ENCODE results near the gene ADGRG3.

Gene ADGRG3

DNA sequence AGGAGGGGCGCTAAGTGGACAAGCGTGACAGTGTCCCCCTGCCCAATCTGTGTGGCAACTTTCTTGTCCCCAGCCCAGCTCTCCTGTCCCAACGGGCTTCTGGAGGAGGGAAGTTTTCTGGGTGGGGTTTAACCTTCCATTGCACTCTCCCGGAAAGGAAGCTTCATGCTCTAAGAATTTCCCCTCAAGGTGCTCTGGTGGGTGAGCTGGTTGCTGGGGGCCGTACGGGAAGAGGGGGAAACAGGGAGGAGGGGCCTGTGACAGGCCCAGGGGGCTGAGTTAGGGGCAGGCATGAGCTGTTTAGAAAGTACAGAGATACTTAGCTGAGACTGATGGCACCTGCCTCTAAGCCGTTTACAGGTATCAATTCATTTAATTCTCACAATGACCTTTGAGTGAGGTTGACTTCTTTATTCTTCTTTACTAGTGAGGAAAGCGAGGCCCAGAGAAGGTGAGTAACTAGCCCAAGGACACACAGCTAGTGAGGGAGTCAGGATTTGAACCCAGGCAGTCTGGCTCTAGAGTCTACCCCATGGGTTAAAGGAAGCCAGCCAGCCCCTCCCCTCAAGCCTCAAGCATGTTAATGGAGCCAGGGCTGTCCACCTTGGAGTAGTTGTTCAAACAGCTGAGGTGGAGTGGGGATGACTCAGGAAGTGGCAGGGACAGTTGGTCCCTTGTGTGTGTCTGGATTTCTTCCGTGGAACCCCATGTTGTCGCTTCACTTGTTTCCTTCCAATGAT lies 20.8 kb upstream of the ADGRG3 start:
- TF ChIP-seq ZNF274 (IDR thresholded peaks at IDR 0.05; ENCODE audit: low read depth, low read length): no peak
- no peak overlapping the region for H3K4me3 ChIP-seq (ENCODE audit: low read length)

DNA sequence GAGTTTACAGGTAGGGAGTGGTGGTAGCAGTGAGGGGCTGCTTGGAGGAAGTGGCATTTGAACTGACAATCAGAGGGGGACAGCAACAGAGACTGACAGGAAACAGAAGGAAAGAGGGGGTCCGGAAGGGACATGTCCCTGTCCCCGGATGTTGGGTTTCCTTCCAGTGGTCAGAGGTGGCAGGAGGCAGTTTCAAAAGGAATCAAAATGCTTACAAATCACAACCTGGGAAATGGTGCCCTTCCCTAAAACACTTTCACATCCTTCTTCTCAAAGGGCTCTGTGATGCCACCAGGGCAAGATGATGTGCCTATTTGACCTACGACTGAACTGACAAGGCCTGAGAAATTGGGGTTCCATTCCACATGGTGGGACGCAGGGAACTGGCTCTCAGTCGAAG lies 20.0 kb upstream of the ADGRG3 start:
- no peak overlapping the region for H3K4me3 ChIP-seq (ENCODE audit: low read length)
- TF ChIP-seq ZNF274 (IDR thresholded peaks at IDR 0.05; ENCODE audit: low read depth, low read length): no peak

DNA sequence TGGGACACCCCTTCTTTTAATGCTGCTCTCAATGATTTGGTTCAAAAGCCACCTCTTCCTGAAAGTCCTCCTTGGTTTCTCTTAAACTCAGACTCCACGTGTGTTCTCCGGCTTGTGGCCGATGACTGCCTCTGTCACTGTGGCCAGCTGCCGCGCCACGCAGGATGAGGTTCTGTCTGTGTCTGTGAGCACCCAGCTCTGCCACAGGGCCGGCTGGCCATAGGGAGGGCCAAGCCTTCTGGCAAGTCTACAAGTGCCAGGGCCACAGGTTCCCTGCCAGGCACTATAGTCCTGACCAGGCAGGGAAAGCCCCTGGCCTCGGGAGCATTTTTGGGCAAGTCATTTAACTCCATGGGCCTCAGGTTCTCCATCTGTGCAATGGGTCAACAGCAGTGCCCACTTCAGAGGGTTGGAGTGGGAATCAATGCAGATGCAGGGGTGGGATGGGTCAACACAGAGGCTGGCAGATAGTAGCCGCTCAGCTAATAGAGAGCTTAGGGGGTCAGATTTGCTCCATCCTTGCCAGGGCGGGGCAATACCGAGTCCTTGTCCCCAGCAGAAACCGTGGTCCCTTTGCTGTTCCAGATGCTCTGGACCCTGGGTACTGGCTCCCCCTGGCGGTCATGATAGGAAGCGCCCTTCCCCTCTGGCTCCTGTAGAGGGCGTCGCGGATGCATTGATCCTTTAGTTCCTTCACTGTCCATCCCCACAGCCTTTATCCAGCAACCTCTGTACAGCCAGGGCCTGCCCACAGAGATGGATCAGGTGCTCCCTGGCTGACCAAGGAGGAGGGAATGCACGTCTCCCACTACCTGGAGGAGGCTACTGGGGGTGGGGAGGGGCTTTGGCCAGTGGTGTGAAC lies 19.3 kb upstream of the ADGRG3 start:
- H3K4me3 ChIP-seq (ENCODE audit: low read length): no peak overlapping the region
- no peak for TF ChIP-seq ZNF274 (IDR thresholded peaks at IDR 0.05; ENCODE audit: low read depth, low read length)

DNA sequence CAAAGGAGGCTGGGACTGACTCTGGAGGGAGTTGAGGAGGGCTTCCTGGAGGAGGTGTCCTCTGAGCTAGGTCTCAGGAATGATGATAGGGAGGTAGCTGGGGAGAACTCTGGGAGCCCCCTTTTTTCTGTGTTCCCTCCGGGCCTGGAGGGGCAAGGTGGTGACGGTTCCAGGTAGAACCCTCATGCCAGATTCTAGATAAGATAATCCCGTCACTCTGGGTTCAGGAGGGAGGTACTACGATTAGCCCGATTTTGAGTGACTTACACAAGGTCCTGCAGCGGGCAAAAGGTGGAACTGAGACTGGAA lies 18.7 kb upstream of the ADGRG3 start:
- TF ChIP-seq ZNF274 (IDR thresholded peaks at IDR 0.05; ENCODE audit: low read depth, low read length): no peak
- no peak overlapping the region for H3K4me3 ChIP-seq (ENCODE audit: low read length)

DNA sequence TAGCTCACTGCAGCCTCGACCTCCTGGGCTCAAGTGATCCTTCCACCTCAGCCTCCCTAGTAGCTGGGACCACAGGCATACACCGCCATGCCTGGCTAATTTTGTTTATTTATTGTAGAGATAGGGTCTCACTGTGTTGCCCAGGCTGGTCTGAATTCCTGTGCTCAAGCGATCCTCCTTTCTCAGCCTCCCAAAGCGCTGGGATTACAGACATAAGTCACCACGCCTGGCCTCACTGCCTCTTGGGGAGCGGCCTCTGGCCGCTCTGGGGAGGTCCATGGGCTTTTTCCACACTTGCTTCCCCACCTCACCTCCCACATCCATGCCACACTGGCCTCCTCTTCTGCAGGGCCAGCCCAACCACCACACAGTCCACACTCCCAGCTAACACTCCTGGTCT lies 18.3 kb upstream of the ADGRG3 start:
- no peak for TF ChIP-seq ZNF274 (IDR thresholded peaks at IDR 0.05; ENCODE audit: low read depth, low read length)
- H3K4me3 ChIP-seq (ENCODE audit: low read length): no peak overlapping the region

DNA sequence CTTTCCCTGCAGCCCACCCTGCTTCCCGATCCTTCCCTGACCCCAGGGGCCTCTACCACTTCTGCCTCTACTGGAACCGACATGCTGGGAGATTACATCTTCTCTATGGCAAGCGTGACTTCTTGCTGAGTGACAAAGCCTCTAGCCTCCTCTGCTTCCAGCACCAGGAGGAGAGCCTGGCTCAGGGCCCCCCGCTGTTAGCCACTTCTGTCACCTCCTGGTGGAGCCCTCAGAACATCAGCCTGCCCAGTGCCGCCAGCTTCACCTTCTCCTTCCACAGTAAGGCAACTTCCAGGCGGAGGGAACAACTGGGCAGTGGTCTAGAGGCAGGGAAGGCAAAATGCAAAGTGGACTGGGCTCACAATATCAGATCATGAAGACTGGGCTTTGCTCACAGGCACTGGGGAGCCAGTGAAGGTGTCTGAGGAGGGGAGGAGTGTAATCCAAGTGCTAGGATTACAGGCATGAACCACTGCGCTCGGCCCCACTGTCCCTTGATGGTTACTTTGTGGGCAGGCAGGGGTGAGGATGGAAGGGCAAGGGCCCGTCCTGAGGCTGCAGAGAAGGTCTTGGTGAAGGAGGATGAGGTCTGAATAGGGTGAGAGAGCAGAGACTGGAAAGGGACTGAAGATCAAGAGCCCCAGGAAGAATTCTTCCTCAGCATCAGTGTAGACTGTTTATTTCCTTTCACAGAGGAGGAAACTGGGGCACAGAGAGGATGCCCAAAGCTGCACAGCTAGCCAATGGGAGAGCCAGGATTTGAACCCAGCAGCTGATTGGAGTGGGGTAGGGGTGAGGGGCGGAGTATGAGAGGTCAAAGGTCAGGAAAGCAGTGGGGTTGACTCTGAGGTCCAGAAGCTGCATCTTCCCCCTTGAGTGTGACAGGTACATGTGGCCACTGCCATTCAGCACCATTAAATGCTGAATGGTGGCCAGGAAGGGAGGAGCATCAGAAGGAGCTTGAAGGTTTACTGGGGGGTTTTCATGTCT lies 16.5 kb upstream of the ADGRG3 start:
- H3K4me3 ChIP-seq (ENCODE audit: low read length): no peak overlapping the region
- TF ChIP-seq ZNF274 (IDR thresholded peaks at IDR 0.05; ENCODE audit: low read depth, low read length): no peak

DNA sequence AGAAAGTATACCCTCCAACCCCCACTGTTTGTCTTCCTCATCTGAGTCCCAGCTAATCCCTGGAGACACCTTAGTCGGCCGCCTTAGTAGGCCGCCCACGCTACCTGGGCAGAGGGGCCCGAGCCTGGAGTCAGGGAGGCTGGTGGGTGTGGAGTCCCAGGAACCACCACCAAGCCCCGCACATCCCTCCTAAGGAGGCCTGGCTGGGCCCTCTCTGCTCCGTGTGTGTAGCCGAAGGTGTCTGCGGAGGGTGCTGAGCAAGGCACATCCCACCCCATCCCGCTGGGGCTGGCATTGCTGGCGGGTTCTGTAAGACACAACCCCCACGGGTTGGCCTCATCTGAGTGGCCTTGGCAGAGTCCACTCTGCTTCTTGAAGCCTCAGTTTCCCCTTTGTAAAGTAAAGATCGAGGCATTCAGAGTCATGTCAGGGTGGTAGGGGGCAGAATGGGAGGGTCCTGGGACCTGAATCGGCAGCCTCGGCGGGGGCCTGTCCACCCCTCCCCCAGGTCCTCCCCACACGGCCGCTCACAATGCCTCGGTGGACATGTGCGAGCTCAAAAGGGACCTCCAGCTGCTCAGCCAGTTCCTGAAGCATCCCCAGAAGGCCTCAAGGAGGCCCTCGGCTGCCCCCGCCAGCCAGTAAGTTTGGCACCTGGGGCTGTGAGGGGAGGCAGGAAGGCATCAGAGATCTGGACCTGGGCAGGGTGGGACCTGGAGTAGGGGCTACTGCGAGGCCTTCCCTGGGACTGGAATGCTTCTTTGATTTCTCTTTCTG lies 15.2 kb upstream of the ADGRG3 start:
- TF ChIP-seq ZNF274 (IDR thresholded peaks at IDR 0.05; ENCODE audit: low read depth, low read length): no peak
- no peak overlapping the region for H3K4me3 ChIP-seq (ENCODE audit: low read length)

DNA sequence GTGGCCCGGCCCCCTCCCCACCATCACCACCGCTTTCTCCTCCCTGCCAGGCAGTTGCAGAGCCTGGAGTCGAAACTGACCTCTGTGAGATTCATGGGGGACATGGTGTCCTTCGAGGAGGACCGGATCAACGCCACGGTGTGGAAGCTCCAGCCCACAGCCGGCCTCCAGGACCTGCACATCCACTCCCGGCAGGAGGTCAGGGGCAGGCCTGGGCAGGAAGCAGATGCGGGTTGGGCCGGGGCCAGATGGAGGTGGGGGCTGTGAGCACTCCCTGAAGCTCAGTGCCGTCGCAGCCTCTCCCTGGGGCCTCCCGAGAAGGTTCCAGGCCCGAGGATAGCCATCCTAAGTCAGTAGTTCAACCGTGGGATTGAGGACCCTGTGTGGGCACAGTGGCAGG lies 14.2 kb upstream of the ADGRG3 start:
- no peak overlapping the region for H3K4me3 ChIP-seq (ENCODE audit: low read length)
- no peak for TF ChIP-seq ZNF274 (IDR thresholded peaks at IDR 0.05; ENCODE audit: low read depth, low read length)

DNA sequence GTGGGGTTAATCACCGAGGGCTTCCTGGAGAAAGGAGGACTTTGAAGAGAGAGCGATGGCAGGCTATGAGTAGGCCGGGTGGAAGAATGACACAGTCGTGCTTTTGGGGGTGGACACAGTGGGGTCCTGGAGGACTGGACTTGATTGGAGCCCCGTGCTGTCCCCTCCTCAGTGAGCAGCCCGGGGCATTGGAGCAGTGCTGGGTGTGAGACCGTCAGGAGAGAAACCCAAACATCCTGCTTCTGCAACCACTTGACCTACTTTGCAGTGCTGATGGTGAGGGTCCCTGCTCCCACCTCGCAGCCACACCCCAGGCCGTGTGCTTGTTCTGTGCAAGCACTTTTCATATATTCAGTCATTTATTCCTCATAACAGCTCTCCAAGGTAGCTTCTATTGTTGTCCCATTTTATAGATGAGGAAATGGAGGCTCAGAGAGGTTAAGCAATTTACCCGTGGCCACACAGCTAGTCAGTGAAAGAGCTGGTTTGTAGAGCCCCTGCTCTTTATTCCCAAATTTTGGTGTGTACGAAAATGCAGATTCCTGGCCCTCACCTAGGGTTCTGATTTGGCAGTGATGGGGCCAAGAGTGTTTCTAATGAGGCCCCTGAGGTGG lies 11.7 kb upstream of the ADGRG3 start:
- H3K4me3 ChIP-seq (ENCODE audit: low read length): no peak overlapping the region
- TF ChIP-seq ZNF274 (IDR thresholded peaks at IDR 0.05; ENCODE audit: low read depth, low read length): no peak

DNA sequence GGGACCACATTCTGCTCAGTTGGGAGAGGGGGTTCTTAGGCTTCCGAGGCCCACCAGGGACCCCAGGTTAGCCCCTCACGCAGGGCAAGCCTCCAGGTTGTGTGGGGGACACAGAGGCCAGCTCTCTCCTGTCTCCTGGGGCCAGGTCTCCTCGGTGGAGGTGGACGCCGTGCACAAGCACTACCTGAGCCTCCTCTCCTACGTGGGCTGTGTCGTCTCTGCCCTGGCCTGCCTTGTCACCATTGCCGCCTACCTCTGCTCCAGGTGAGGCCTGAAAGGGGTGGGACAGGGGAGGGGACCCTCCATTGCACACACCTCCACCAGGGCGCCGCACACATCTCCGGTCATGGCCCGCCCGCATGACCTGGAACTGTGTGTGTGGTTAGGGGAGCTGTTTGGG lies 10.9 kb upstream of the ADGRG3 start:
- no peak overlapping the region for H3K4me3 ChIP-seq (ENCODE audit: low read length)
- TF ChIP-seq ZNF274 (IDR thresholded peaks at IDR 0.05; ENCODE audit: low read depth, low read length): no peak

DNA sequence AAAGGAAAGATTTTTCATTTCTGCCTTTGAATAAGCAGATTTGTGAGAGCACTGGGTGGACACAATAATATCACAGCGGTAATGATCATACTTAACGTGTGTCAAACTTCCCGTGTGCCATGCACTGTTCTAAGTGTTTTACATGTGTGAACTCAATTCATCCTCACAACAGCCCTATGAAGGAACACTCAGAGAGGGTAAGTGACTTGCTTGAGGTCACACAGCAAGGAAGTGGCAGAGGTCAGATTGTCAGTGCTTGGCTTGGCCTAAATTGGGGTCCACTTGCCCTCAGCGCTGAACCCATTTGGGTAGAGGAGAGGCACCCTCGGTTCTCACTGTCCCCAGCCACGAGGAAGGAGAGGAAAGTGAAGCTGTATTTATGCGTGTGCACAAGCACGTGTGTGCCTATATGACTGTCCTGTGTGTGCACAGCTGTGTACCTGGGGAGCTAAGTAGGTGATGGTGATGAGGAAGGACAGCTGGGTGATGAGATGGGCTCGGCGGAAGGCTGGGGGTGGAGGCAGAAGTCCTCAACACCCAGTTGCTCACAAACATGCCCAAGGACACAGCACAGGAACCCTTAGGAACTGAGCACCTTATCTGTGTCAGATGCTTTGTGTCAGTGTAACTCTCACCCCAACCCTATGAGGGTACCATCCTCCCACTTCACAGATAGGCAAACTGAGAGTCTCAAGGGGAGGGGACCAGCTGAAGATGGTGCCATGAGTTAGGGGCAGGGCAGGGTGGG lies 9.8 kb upstream of the ADGRG3 start:
- TF ChIP-seq ZNF274 (IDR thresholded peaks at IDR 0.05; ENCODE audit: low read depth, low read length): no peak
- no peak overlapping the region for H3K4me3 ChIP-seq (ENCODE audit: low read length)

DNA sequence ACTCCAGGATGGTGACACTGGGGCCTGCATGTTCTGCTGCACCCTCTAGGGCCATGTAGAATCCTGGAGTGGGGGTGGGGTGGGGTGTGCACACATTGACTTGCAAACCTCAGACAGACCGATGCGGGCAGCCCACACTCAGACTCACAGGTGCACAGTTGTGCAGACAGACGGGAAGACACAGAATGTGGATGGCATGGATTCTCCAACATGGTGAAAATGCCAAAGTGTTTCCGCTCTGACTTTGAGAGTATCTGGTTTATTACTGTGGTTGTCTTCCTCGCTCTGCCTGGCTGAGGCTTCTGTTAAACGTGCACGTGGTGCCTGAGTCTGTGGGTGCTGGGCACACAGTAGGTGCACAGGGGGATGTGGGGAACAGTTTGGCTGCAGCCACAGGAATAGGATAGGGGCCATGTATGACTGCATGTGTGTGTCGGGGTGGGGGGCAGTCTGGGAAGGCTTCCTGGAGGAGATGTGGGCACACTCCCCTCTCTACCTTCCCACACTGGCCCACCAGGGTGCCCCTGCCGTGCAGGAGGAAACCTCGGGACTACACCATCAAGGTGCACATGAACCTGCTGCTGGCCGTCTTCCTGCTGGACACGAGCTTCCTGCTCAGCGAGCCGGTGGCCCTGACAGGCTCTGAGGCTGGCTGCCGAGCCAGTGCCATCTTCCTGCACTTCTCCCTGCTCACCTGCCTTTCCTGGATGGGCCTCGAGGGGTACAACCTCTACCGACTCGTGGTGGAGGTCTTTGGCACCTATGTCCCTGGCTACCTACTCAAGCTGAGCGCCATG lies 9.0 kb upstream of the ADGRG3 start:
- no peak overlapping the region for H3K4me3 ChIP-seq (ENCODE audit: low read length)
- no peak for TF ChIP-seq ZNF274 (IDR thresholded peaks at IDR 0.05; ENCODE audit: low read depth, low read length)
